Medulla oblongata (tissue), 1 donor: ENCODE results near the gene DIABLO.
"Not testable (repeated sequence)": the region's sequence is repeated elsewhere in the genome, so short reads cannot be mapped to it uniquely, and the experiment has no call there.

Experiments
- DNase-seq: peaks from one replicate; pipeline ENCODE4 v3.0.0-alpha.2; 2015; ENCODE audit errors: extremely low spot score

The DIABLO gene

DNA sequence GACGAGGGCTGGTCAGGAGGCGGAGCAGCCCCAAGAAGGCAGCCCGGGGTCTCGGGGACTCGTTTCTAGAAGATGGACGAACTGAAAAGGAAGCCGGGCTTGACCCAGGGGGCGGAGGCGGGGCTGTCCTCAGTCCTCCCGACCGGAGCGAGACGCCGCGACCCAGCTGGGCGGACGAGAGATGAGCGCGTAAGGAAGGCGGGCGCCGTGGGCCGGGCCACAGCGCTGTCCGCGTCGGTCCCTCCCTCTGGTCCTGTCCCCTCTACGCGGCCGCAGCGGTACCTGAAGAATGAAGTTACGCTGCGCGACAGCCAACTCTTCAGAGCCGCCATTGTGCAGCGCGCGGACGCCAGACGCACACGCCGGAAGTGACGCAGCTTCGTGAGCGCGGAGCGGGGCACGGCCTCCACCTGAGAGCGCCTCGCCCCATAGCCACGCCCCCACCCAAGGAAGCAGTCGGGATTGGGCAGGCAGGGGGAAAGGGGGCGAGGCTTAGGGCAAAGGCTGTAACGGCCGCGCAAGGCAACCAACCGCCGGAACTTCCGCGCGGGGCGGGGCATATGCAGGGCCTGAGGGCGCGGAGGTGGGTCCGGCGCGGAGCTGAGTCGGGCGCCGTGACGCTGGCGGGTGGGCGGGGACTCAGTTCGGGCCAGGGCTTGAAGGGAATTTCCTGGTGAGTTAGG is at the start of gene DIABLO:
Gene DIABLO (minus strand): TSS at position 370 of the 683 bp plus-strand sequence. CDS start 38 bp downstream, at position 332.
- DNase-seq = peak; percentile 100

DNA sequence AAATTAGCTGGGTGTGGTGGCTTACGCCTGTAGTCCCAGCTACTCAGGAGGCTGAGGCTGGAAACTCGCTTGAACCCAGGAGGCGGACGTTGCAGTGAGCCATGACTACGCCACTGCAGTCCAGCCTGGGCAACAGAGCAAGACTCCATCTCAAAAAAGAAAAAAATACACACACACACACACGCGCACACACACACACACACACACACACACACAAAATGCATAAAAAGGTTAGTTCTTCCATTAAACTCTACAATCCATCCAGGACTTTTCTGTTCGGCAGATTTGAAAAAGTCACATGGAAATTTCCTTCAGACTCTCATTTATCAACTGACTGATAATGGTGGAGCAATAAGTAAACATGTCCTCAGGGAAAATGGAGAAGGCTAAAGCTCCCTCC is 49.6 kb upstream of the DIABLO start:
- no peak for DNase-seq

- peak; percentile 97 for DNase-seq
Measured at GRCh38 chr12:122266230-122266901, 40.5 kb upstream of the DIABLO start, which contains the start of gene VPS33A. VPS33A (minus strand) TSS chr12:122266494; CDS start chr12:122266408, 86 bp downstream.

DNA sequence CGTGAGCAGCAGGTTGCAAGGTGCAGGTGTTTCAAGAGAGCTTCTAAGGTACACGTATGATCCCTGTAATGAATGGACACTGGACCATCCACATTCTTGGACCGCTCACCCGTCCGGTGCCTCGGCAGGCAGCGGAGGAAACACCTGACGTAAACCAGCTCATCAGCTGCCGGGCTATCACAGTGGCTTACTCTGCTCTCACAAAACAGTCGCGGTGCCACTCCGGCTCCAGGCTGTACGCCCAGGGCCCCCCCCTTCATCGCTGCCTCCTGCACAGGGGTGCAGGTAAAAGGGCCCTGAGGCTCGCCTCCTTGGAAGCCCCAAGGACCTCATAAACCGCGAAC is 40.0 kb upstream of the DIABLO start:
- DNase-seq = peak; percentile 36

DNA sequence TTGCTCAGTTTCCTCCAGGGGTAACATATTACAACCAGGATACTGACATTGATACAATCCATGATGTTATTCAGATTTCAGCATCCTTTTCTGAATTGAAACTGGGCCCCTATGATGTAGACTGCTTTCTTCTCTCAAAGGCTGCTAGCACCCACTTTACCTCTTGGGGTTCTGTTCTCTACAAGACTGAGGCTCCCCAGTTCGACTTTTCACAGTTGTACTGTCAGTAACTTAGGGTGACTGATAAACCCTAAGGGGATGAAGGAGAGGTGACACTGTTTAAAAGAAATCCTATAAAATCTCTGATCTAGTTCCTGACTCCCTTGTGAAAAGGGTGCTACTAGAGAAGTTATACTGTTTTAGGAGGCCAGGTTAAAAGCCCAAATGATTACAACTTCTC is 39.6 kb upstream of the DIABLO start:
- peak; percentile 5 for DNase-seq

DNA sequence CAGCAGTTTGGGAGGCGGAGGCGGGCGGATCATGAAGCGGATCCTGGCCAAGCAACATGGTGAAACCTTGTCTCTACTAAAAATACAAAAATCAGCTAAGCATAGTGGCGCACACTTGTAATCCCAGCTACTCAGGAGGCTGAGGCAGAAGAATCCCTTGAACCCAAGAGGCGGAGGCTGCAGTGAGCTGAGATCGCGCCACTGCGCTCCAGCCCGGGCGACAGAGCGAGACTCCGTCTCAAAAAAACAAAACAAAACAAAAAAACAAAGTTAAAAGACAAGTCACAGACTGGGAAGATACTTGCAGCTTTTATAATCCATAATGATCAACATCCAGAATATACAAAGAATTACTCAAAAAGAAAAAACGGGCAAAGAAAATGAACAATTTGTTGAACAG is 34.9 kb upstream of the DIABLO start:
- not testable (repeated sequence) for DNase-seq

GRCh38 chr12:122258939-122259338 is 33.1 kb upstream of the DIABLO start:
- not testable (repeated sequence) for DNase-seq

GRCh38 chr12:122258462-122258861 is 32.6 kb upstream of the DIABLO start:
- not testable (repeated sequence) for DNase-seq

DNA sequence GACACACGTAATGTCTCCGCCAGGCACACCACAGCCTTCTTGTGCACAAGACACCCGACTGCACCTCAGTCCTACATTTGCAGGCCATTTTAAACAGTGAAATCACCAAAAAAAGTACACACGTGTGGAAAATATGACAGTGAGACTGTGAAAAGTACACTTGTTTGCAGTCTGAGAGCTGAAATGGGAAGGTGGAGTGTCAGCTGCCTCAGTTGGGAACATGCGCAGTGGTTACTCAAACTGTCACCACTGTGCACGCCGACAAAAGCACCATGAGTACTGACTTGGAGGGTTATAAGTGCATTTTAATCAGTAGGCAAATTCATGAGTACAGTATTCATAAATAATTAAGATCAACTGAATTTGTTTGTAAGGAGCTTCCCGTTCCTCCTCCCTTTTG is 24.7 kb upstream of the DIABLO start:
- no peak for DNase-seq

DNA sequence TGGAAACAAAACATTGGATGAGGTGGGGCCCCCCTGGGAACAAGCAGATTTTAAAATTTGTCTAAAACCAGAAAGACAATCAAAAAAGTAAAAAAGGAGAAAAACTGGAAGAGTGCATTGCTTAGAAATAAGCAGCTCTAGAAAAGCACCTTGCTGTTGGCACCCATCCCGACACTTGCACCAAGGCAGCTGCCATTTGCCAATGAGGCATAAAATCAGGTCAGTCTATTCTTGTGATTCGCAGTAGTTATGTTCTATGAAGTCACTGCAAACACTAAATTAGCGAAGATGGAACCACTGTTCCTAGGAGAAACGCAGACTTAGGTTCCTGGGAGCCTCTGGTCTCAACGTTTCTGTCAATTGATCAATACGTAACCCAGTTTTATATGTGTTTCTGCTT is 24.2 kb upstream of the DIABLO start:
- no peak for DNase-seq

GRCh38 chr12:122245553-122245952 is 19.7 kb upstream of the DIABLO start:
- no peak for DNase-seq

GRCh38 chr12:122244565-122245371 is 18.9 kb upstream of the DIABLO start:
- no peak for DNase-seq

GRCh38 chr12:122243965-122244364 is 18.1 kb upstream of the DIABLO start:
- DNase-seq = no peak

GRCh38 chr12:122238861-122239260 is 13.0 kb upstream of the DIABLO start:
- DNase-seq = no peak

- DNase-seq = no peak
Measured at GRCh38 chr12:122235741-122236140, 9.9 kb upstream of the DIABLO start.

- DNase-seq = no peak
Measured at GRCh38 chr12:122232691-122233090, 6.8 kb upstream of the DIABLO start.

DNA sequence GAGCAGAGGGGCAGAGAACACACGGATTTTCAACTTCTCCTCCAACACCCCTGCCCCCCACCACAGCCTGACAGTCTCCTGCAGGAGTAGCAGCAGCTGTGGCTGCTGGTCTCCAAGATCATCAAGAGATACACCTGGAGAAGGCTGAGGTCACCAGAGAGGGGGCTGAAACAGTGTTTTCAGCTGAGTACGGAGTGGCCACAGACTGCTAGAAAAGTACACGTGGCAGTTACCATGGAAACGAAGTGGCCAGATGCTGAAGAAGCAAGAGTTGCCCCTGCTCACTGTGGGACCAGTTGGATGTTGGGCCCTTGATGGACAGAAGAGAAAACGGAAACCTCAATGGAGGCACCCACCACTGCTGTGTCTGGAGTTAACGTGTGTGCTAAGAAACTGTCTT is 4.9 kb upstream of the DIABLO start:
- no peak for DNase-seq

DNA sequence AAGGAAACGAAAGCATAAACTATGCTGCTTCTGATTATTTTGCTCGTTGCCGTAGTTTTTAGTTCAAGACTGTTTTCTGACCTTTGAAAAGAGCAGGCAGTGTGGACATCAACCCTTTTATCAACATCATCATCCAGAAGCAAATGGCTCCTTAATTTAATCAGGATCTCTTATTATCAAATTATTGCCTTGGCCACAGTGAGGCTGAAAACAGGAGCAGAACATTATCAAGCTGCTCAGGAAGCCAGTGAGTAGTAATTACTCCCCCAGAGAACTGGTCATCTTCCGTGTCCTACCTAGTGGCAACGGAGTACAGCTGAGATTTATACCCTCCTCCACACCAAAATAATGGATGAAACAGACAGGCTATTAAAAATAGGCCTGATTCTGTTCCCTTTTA is 2.2 kb upstream of the DIABLO start:
- no peak for DNase-seq

GRCh38 chr12:122227341-122227740 is 1.5 kb upstream of the DIABLO start:
- DNase-seq = no peak

DNA sequence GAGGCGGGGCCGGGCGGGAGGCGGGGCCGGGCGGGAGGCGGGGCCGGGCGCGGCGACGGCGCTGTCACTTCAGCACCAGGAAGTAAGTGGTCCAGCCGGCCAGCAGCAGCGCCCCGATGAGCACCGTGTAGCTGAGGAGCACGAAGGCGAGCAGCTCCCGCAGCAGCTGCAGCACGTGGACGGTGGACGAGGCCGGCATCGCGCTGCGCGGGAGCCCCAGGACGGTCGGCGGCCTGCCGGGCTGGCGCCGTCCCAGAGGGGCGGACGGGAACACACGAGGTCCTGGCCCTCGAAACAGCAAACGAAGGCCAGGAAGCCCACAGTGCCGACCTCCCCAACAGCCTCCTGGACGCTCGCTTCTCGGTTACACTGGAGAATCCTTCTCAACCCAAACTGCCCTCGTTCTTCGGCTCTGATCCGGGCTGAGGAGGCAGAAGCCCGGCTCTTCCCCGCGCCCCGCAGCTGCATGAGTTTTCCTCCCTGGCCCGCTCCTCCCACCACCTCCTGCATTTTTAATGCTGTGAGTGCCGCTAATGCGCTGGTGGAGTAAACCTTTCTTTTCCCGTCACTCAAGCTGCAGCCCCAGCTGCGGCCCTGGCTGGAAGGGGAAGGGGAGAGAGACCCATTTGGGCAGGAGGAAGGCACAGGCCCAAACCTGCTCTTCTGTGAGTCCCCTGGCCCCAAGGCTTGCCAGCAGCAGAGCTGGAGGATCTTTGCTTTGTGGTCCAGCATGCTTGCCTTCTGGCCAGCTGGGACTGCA is 694 bp upstream of the DIABLO start:
- no peak for DNase-seq

DNA sequence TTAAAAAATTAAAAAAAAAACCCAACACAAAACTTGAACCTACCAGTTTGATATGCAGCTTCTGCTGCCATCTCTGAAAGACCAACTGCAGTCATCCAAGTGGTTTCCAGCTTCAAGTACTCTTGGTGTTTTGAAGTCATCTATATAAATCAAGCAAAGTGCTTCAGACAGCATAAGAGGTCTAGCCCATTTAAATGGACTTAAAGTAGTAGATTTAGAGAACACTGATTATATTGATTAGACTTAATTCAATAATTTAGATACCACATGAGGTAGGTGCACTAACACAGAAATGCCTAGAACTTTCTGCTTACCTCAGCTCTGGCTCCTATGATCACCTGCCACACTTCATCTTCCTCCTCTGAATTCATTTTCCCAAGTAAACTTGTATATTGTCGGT is 9.4 kb downstream of the DIABLO start:
- DNase-seq = no peak

- DNase-seq = no peak
Measured at GRCh38 chr12:122215771-122216170, 10.1 kb downstream of the DIABLO start.
